CD4-positive, alpha-beta T cell (primary cell): ENCODE measurements around the gene MYT1. TPM values are rescaled to one million over a fixed set of nuclear protein-coding genes. Genes with fewer than 3 reads are reported as not detected.

ENCODE experiments used
- ATAC-seq: fragments of 200-7000 bp; cut with Tn5 transposase; one replicate; pipeline ENCODE4 v1.10.0; 2022; ENCODE audit warnings: mild to moderate bottlenecking; ENCODE audit not compliant: poor library complexity
- CTCF ChIA-PET: fragments of 350-600 bp; sonication (Branson Sonifier 250); formaldehyde crosslinking; loops from one replicate; lab custom pipeline; 2021; ENCODE audit warnings: antibody characterized with exemption, inconsistent platforms; lab: Charles Lee
- POLR2A ChIA-PET: fragments of 350-600 bp; sonication (Branson Sonifier 250); formaldehyde crosslinking; loops from one replicate; lab custom pipeline; 2021; ENCODE audit warnings: antibody characterized with exemption, inconsistent platforms; lab: Charles Lee
- DNase-seq, 14 experiments: peaks; one replicate each; pipeline ENCODE4 v3.0.0-alpha.2; 2013 to 2020; ENCODE audit warnings: mixed read lengths in 2 of 14
- H3K27ac ChIP-seq, 2 donors: one replicate each; pipeline versions ENCODE4 v1.5.1 to v1.7.0; 2013; ENCODE audit warnings: low read length in 2 of 2, low read depth in 1 of 2, mild to moderate bottlenecking in 1 of 2
- H3K27me3 ChIP-seq, 2 experiments: 1 replicate in 1 of 2; 2 replicates in 1 of 2; pipeline versions ENCODE4 v1.6.1 to v1.7.0; 2013; ENCODE audit warnings: low read length in 2 of 2, control low read depth in 1 of 2, mild to moderate bottlenecking in 1 of 2, moderate library complexity in 1 of 2; ENCODE audit not compliant: insufficient read depth in 2 of 2, control insufficient read depth in 1 of 2
- H3K36me3 ChIP-seq: one replicate; pipeline ENCODE4 v1.6.1; 2013; ENCODE audit warnings: low read length, control low read depth; ENCODE audit not compliant: insufficient read depth
- H3K4me1 ChIP-seq: one replicate; pipeline ENCODE4 v1.6.1; 2013; ENCODE audit warnings: low read length, control low read depth; ENCODE audit not compliant: insufficient read depth
- H3K4me3 ChIP-seq: one replicate; pipeline ENCODE4 v1.5.1; 2013; ENCODE audit warnings: mild to moderate bottlenecking, low read length, moderate library complexity
- H3K9me3 ChIP-seq, 2 experiments: 1 replicate in 1 of 2; 2 replicates in 1 of 2; pipeline versions ENCODE4 v1.6.1 to v1.7.0; 2013; ENCODE audit warnings: low read length in 2 of 2, mild to moderate bottlenecking in 2 of 2, control low read depth in 1 of 2, moderate library complexity in 1 of 2; ENCODE audit not compliant: control insufficient read depth in 1 of 2, insufficient read depth in 1 of 2
- H3K27ac Mint-ChIP-seq: one replicate; pipeline ENCODE4 v1.8.0; 2020; ENCODE audit warnings: mixed read lengths
- H3K27me3 Mint-ChIP-seq: one replicate; pipeline ENCODE4 v1.8.0; 2021; ENCODE audit warnings: mixed read lengths
- H3K36me3 Mint-ChIP-seq: one replicate; pipeline ENCODE4 v1.8.0; 2021; ENCODE audit warnings: low read depth, mixed read lengths
- H3K4me1 Mint-ChIP-seq: one replicate; pipeline ENCODE4 v1.8.0; 2021; ENCODE audit warnings: low read depth, mixed read lengths
- H3K4me3 Mint-ChIP-seq: one replicate; pipeline ENCODE4 v1.8.0; 2020; ENCODE audit warnings: mild to moderate bottlenecking, mixed read lengths
- H3K9me3 Mint-ChIP-seq: one replicate; pipeline ENCODE4 v1.8.0; 2020; ENCODE audit warnings: mixed read lengths
- CTCF ChIP-seq: fragments of 200-600 bp; IDR thresholded peaks from one replicate; pipeline ENCODE4 v1.8.0; 2022; ENCODE audit warnings: antibody characterized with exemption, mild to moderate bottlenecking
- intact Hi-C, 2 experiments: fragments of 100-400 bp; cut with DNase I in 1 of 2; cut with micrococcal nuclease in 1 of 2; formaldehyde crosslinking; loops; one replicate each; pipeline versions ENCODE4 v1.15.1 to v1.9.0; 2023 to 2025; cut with DNase I, micrococcal nuclease
- total RNA-seq, 174 experiments: library from RNA in 2 of 174; stranded (reverse) in 2 of 174; gene quantifications; one replicate each; pipeline ENCODE4 v1.2.3 and lab custom pipeline; 2021 to 2026

MYT1 gene
- total RNA-seq, 2 experiments from 2014 or later, result 1.0 TPM; not detected in 1

GRCh38 chr20:64212755-64213154 is 48.5 kb downstream of the MYT1 start:
- Mint-ChIP-seq H3K4me3 (no peak overlapping the region), H3K36me3 (no peaks in the 10 kb centered on the region), H3K4me1 (peaks cover 18% of the 10 kb centered on the region), H3K27me3 (no peaks in the 10 kb centered on the region), H3K9me3 (no peaks in the 10 kb centered on the region), H3K27ac (no peak overlapping the region)
- Histone ChIP-seq H3K27me3 (no peaks in the 10 kb centered on the region), H3K9me3 (no peaks in the 10 kb centered on the region), H3K27ac (no peak overlapping the region), H3K36me3 (no peaks in the 10 kb centered on the region), H3K4me1 (peaks cover 15% of the 10 kb centered on the region), H3K4me3 (no peak overlapping the region)
- TF ChIP-seq CTCF, result no peak
- no peak for DNase-seq
- intact Hi-C loops, result no loop called here
- ChIA-PET CTCF (no interaction called here), POLR2A (no interaction called here)
- no peak for ATAC-seq

- H3K4me1 ChIP-seq, result peaks cover 17% of the 10 kb centered on the region
- ATAC-seq, result no peak
- ChIA-PET POLR2A (no interaction called here), CTCF (no interaction called here)
- intact Hi-C loops, result no loop called here
- no peak overlapping the region for H3K4me3 ChIP-seq
- DNase-seq, result no peak
- Mint-ChIP-seq H3K27ac (no peak overlapping the region), H3K36me3 (no peaks in the 10 kb centered on the region), H3K4me1 (peaks cover 18% of the 10 kb centered on the region), H3K9me3 (no peaks in the 10 kb centered on the region), H3K27me3 (no peaks in the 10 kb centered on the region), H3K4me3 (no peak overlapping the region)
- H3K27ac ChIP-seq, result no peak overlapping the region
- TF ChIP-seq CTCF, result no peak
- H3K9me3 ChIP-seq, result no peaks in the 10 kb centered on the region
- H3K36me3 ChIP-seq, result no peaks in the 10 kb centered on the region
- no peaks in the 10 kb centered on the region for H3K27me3 ChIP-seq
Measured at GRCh38 chr20:64214113-64214512, 49.9 kb downstream of the MYT1 start.

- CTCF ChIA-PET, result no interaction called here
- Histone ChIP-seq H3K36me3 (no peaks in the 10 kb centered on the region), H3K4me1 (peaks cover 23% of the 10 kb centered on the region), H3K4me3 (no peak overlapping the region), H3K9me3 (no peaks in the 10 kb centered on the region), H3K27ac (peak overlapping the region in 1 of 2 donors; percentile 15), H3K27me3 (no peaks in the 10 kb centered on the region)
- no peaks in the 10 kb centered on the region for H3K27me3 Mint-ChIP-seq
- no peak overlapping the region for H3K27ac Mint-ChIP-seq
- POLR2A ChIA-PET, result no interaction called here
- no peaks in the 10 kb centered on the region for H3K9me3 Mint-ChIP-seq
- TF ChIP-seq CTCF, result no peak
- H3K36me3 Mint-ChIP-seq, result no peaks in the 10 kb centered on the region
- intact Hi-C loops, result no loop called here
- H3K4me1 Mint-ChIP-seq, result peaks cover 18% of the 10 kb centered on the region
- H3K4me3 Mint-ChIP-seq, result no peak overlapping the region
- ATAC-seq, result no peak
- DNase-seq, result no peak
Measured at GRCh38 chr20:64214952-64215351, 50.7 kb downstream of the MYT1 start.
